ENCODE results near the gene ATP2B1.
"Not testable (repeated sequence)": the region's sequence is repeated elsewhere in the genome, so short reads cannot be mapped to it uniquely, and the experiment has no call there.

ATP2B1 gene

DNA sequence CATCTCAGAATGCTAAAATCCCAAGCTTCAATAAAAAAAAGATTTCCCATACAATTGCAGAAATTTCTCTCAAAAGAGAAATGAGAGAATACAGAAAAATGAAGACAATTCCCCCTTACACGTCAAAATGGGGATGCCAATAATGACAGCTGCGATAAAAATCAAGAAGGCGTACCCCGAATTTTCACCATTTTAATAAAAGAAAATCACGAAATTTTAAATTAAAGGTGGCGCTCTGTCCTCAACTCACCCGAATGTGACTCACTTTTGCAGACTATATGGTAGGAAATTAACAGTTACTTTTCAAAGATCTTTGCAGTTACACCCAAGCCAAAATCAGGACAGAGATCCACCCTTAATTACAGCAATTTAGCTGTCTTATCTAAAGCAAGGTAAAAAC, 2.1 kb downstream of the ATP2B1 start:
- Mint-ChIP-seq H3K36me3 (no peaks in the 10 kb centered on the region), H3K4me3 (peak overlapping the region; percentile 92), H3K27me3 (no peaks in the 10 kb centered on the region), H3K4me1 (ENCODE audit: low read depth) (peaks cover 58% of the 10 kb centered on the region), H3K27ac (no peak overlapping the region), H3K9me3 (ENCODE audit: low read depth) (no peaks in the 10 kb centered on the region)

DNA sequence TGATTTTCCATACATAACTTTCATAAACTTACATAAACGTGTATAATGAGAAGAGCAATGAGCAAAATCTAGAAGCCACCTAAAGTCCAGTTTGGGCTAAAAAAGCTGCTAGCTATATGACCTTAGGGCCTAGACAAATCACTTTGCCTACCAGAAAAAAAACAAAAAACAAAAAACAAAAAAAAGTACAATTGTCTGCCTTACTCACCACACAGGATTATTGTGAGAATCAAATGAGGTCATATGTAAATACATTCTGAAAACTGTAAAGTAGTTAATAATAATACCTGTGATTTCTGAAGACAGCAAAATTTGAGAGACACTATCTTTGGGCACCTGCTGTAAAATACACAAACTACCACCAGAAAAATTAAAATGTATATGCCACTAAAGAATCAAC, 4.2 kb downstream of the ATP2B1 start:
- no peak overlapping the region for H3K27ac Mint-ChIP-seq
- no peaks in the 10 kb centered on the region for H3K36me3 Mint-ChIP-seq
- H3K27me3 Mint-ChIP-seq: no peaks in the 10 kb centered on the region
- peaks cover 63% of the 10 kb centered on the region for H3K4me1 Mint-ChIP-seq (ENCODE audit: low read depth)
- H3K9me3 Mint-ChIP-seq (ENCODE audit: low read depth): no peaks in the 10 kb centered on the region
- peak overlapping the region; percentile 35 for H3K4me3 Mint-ChIP-seq

DNA sequence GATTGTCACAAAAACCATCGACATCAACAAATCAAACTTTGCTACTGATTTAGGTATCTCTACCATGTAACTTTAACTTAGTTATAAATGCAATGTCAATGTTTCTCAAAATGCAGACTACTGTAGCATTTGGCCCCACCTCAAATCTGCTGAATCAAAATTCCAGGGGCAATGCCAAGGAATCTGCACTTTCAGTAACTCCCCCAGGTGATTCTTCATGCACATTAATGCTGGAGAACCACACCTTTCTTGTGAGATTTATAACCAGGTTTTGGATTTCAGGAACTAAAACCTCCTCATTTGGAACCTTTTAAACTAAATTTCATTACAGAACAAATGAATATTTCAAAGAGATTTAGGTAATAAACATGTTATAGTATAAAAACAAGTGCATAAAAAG, 4.9 kb downstream of the ATP2B1 start:
- Mint-ChIP-seq H3K27ac (no peak overlapping the region), H3K27me3 (no peaks in the 10 kb centered on the region), H3K4me1 (ENCODE audit: low read depth) (peaks cover 67% of the 10 kb centered on the region), H3K4me3 (no peak overlapping the region), H3K36me3 (no peaks in the 10 kb centered on the region), H3K9me3 (ENCODE audit: low read depth) (no peaks in the 10 kb centered on the region)

DNA sequence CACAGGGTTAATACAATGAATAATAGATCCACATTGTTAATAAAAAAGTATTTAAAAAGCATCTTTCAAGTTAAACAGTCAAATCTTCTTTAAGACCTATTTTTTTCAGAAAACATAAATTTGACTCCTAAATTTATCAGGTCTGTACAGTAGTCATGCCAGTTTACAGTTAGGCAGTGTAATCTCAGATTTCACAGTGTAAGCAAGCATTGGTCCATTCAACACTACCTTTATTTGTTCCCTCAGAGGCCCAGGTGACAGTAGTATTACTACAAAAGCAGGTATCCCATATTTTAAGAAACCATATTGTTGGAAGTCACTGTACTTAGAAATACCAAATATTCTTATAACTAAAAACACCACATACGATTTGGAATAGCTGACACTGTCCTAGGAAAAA, 6.1 kb downstream of the ATP2B1 start:
- Mint-ChIP-seq H3K27me3 (no peaks in the 10 kb centered on the region), H3K27ac (no peak overlapping the region), H3K4me1 (ENCODE audit: low read depth) (peaks cover 78% of the 10 kb centered on the region), H3K36me3 (peaks cover 3% of the 10 kb centered on the region), H3K4me3 (no peak overlapping the region), H3K9me3 (ENCODE audit: low read depth) (no peaks in the 10 kb centered on the region)

DNA sequence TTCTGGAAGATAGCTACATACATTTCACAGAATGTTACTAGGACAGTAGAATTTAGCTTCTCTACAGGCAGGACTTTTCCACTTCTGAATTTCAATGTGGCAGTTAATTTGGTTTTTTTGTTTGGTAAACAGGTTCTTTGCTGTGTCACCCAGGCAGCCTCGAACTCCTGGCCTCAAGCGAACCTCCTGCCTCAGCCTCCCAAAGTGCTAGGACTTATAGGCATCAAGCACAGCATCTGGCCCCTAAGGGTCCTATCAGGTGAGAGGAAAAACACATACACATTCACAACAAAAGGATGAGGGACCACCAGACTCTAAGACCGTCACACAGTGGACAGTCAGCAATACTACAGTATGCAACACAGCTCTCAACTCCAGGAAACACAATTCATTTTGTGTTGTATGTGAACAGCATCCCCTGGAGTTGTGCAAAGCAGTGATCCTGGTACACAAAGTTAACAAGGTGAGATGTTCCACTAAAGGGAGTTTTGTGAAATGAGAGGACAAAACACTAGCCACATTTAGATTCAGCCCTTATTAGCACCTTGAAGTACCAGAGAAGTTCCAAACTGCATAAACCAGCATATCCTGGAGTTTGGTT, 6.9 kb downstream of the ATP2B1 start:
- no peaks in the 10 kb centered on the region for H3K27me3 Mint-ChIP-seq
- H3K4me3 Mint-ChIP-seq: no peak overlapping the region
- no peaks in the 10 kb centered on the region for H3K9me3 Mint-ChIP-seq (ENCODE audit: low read depth)
- peaks cover 79% of the 10 kb centered on the region for H3K4me1 Mint-ChIP-seq (ENCODE audit: low read depth)
- H3K36me3 Mint-ChIP-seq: peaks cover 3% of the 10 kb centered on the region
- peak overlapping the region; percentile 2 for H3K27ac Mint-ChIP-seq

DNA sequence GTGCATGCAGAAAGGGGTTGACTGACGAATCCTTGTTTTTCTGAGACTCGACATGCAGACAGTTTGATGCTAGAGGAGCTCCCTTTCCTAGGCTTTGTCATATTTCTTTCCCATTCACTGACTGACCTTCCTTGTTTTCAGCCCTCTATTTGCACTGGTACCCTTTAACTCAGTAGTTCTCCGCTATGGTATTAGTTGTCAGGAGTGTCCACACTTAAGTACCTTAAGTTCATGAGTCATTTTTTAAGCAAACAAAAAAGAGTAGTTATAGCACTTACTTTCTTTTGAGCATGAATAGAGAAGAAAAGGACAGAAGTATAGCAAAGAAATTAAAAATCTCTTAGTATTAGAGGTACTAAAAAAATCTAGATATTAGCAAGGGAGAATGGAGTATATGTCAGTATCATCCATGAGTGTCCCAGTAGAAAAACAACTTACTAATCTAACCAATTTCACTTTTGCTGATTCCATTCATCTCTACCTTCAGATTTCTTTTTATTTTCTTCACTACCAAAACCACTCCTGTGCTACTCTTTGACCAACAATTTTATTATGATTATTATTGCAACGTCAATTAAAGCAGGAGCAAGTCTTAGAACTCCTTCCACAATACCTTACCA, 8.3 kb downstream of the ATP2B1 start:
- Mint-ChIP-seq H3K4me1 (ENCODE audit: low read depth) (peaks cover 76% of the 10 kb centered on the region), H3K27ac (no peak overlapping the region), H3K4me3 (no peak overlapping the region), H3K9me3 (ENCODE audit: low read depth) (no peaks in the 10 kb centered on the region), H3K36me3 (peaks cover 3% of the 10 kb centered on the region), H3K27me3 (no peaks in the 10 kb centered on the region)

DNA sequence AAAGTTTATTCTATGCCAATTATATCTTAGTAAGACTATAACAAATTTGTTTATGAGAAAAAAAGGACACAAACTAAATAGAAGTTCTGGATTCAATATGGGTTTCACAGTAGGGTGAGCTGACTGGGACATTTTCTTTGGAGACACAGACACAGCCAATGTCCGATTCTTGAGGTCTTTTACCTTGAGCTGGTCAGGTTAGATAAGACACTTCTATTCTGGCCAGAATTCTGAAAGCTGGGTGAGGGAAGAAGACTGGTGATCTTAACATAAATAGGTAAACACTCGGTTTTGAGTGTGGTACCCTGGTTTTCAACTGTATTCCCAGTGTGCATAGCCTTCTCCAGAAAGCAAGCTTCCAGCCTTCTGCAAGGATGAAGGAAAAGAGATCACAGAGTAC, 10.0 kb downstream of the ATP2B1 start:
- Mint-ChIP-seq H3K27me3 (no peaks in the 10 kb centered on the region), H3K9me3 (ENCODE audit: low read depth) (no peaks in the 10 kb centered on the region), H3K27ac (no peak overlapping the region), H3K4me3 (no peak overlapping the region), H3K36me3 (peaks cover 7% of the 10 kb centered on the region), H3K4me1 (ENCODE audit: low read depth) (peaks cover 74% of the 10 kb centered on the region)

DNA sequence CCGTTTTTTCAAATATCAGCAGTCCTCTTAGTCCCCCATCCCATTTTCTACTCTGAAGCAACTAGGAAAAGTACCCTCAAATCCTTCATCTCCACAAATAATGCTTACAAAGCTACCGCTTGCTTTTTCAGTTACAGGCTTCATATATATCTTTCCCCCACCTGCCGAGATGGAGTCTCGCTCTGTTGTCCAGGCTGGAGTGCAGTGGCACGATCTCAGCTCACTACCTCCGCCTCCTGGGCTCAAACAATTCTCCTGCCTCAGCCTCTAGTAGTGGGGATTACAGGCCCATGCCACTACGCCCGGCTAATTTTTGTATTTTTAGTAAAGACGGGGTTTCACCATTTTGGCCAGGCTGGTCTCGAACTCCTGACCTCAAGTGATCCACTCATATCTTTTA, 10.9 kb downstream of the ATP2B1 start:
- H3K4me3 Mint-ChIP-seq; H3K9me3 Mint-ChIP-seq (ENCODE audit: low read depth); H3K36me3 Mint-ChIP-seq; H3K27ac Mint-ChIP-seq; H3K27me3 Mint-ChIP-seq: not testable (repeated sequence)
- H3K4me1 Mint-ChIP-seq (ENCODE audit: low read depth): peaks cover 77% of the 10 kb centered on the region

DNA sequence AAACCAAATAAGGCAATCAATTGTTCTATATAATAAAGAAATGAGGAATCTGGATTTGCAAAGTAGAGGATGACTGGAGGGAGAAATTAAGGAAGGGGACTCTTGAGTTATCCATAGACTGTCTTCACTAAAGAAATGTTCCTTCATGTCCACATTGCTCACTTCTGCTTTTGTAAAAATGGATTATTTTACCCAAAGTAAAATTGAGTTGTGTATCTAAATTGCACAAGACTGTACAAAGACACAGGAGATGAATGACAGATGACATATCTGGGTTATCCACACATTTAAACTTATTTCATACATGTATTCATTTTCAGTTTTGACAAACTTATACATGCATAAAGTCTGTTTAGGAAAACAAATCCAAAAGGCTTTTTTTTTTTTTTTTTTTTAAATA, 11.3 kb downstream of the ATP2B1 start:
- no peaks in the 10 kb centered on the region for H3K9me3 Mint-ChIP-seq (ENCODE audit: low read depth)
- H3K27me3 Mint-ChIP-seq: no peaks in the 10 kb centered on the region
- no peak overlapping the region for H3K4me3 Mint-ChIP-seq
- H3K36me3 Mint-ChIP-seq: peaks cover 7% of the 10 kb centered on the region
- H3K4me1 Mint-ChIP-seq (ENCODE audit: low read depth): peaks cover 74% of the 10 kb centered on the region
- H3K27ac Mint-ChIP-seq: no peak overlapping the region

DNA sequence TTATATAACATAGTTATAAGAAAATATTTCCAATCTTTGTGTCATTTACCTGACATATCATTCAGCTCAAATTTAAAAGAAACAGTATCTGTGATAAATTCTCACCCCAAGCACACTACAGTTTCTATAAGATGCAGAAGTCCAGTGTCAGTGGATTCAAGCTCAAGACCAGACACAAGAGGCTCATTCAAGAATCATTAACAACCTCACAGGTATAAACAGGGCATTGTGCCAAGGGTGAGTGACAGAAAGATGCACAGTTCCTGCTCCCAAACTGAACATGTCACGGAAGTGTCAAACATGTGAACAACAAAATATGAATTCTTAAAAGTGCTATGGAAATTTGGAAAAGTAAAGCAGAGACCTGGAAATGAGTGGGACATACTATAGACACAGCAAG, 12.8 kb downstream of the ATP2B1 start:
- H3K4me1 Mint-ChIP-seq (ENCODE audit: low read depth): peaks cover 77% of the 10 kb centered on the region
- H3K4me3 Mint-ChIP-seq: no peak overlapping the region
- no peak overlapping the region for H3K27ac Mint-ChIP-seq
- no peaks in the 10 kb centered on the region for H3K9me3 Mint-ChIP-seq (ENCODE audit: low read depth)
- peaks cover 7% of the 10 kb centered on the region for H3K36me3 Mint-ChIP-seq
- H3K27me3 Mint-ChIP-seq: no peaks in the 10 kb centered on the region

DNA sequence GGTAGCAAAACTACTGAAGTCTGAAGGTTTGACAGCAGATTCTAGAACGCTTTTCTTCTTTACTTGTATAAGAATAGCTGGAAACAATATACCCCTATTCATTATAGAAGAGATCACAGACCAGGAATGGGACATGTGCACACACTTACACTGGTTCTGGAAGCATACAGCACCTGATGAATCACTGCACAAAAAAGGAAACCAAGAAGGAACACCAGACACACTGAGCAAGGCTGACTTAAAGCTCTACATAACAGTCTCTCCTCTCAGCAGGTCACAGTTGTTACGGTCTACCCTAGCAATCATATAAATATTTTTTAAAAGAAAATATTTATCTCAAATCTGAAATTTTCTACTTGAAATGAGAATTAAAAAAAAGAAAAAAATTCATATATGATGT, 13.5 kb downstream of the ATP2B1 start:
- peaks cover 77% of the 10 kb centered on the region for H3K4me1 Mint-ChIP-seq (ENCODE audit: low read depth)
- no peak overlapping the region for H3K27ac Mint-ChIP-seq
- no peaks in the 10 kb centered on the region for H3K9me3 Mint-ChIP-seq (ENCODE audit: low read depth)
- H3K36me3 Mint-ChIP-seq: peaks cover 7% of the 10 kb centered on the region
- no peaks in the 10 kb centered on the region for H3K27me3 Mint-ChIP-seq
- H3K4me3 Mint-ChIP-seq: peak overlapping the region; percentile 13

DNA sequence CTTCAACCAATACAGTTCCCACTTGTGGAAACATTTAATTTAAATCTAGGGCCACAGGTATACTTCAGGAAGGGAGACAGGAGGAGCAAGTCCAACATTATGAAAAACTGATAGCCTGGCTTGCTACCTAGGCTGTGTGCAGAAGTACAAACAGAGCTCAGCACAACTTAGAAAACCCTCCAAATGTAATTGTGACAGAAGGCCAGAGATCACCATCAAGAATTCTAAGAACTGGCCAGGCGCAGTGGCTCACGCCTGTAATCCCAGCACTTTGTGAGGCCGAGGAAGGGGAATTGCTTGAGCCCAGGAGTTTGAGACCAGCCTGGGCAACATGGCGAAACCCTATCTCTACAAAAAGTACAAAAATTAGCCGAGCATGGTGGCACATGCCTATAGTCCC, 14.1 kb downstream of the ATP2B1 start:
- Mint-ChIP-seq H3K27me3 (no peaks in the 10 kb centered on the region), H3K27ac (no peak overlapping the region), H3K4me1 (ENCODE audit: low read depth) (peaks cover 77% of the 10 kb centered on the region), H3K4me3 (no peak overlapping the region), H3K9me3 (ENCODE audit: low read depth) (no peaks in the 10 kb centered on the region), H3K36me3 (peaks cover 7% of the 10 kb centered on the region)

DNA sequence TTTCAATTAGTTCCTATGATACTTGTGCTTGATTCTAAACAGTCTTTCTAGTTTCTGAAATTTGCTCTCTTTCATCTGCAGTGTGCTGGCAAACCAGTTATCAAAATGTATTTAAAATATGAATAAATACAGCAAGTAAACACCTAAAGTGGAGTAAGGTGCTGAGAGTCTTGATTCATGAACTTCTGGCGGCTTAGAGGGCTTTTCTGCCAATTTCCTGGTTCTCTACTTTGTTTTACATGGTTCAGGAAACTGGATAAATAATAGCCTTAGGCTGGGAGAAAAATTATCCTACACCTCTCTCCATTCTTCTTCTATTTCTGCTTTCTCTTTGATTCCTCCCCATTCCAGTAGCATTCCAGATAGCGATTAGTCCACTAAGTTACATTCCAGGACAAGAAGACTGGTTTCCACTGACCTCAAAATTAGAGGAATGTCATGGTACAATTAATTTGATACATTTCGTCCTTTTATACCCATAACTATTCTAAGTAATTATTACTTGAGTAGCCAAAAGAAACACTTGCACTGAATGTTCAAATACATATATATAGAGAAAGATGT, 14.9 kb downstream of the ATP2B1 start:
- Mint-ChIP-seq H3K4me3 (no peak overlapping the region), H3K27ac (peak overlapping the region; percentile 38)

DNA sequence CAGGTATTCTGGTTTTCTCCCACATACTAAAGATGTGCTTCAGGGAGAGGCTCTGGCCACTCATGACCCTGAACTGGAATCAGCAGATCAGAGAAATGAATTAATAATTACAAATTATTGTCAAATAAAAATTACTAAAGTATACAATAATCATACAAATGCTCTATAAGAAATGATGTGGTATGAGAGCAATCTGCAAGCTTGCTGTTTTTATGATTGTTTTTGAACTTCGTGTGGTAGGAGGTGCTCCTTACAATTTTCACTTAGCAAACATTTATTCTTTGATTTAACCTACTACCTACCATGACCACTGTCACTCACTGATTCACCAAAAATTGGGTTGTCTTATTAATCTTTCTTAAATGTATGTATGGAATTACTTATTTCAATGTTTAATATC, 16.2 kb downstream of the ATP2B1 start:
- Mint-ChIP-seq H3K4me1 (ENCODE audit: low read depth) (peaks cover 78% of the 10 kb centered on the region), H3K27me3 (no peaks in the 10 kb centered on the region), H3K4me3 (no peak overlapping the region), H3K9me3 (ENCODE audit: low read depth) (no peaks in the 10 kb centered on the region), H3K27ac (no peak overlapping the region), H3K36me3 (peaks cover 5% of the 10 kb centered on the region)

More for the DNA sequence above, 14.9 kb downstream of the ATP2B1 start:
- Mint-ChIP-seq H3K27me3 (no peaks in the 10 kb centered on the region), H3K4me1 (ENCODE audit: low read depth) (peaks cover 79% of the 10 kb centered on the region), H3K9me3 (ENCODE audit: low read depth) (no peaks in the 10 kb centered on the region), H3K36me3 (peaks cover 7% of the 10 kb centered on the region)

DNA sequence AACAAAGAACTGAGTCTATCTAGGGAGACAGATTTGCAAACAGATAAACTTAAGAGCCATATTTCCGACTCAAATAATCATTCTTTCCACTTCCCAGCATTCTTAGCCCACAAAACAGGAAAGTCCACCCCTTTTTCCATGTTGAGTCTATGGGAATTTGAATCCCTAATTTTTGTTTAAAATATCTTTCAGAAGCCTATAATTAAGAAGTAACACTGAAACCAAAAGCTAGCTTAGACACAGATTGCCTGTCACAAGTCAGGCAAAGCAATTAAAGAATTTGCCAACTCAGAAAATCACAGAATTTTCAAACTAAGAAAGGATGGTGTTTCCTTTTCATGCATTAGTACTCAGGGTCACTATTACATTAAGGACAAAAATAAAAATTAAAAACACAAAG, 17.0 kb downstream of the ATP2B1 start:
- Mint-ChIP-seq H3K27ac (no peak overlapping the region), H3K27me3 (no peaks in the 10 kb centered on the region), H3K4me1 (ENCODE audit: low read depth) (peaks cover 74% of the 10 kb centered on the region), H3K9me3 (ENCODE audit: low read depth) (no peaks in the 10 kb centered on the region), H3K36me3 (peaks cover 5% of the 10 kb centered on the region), H3K4me3 (no peak overlapping the region)

DNA sequence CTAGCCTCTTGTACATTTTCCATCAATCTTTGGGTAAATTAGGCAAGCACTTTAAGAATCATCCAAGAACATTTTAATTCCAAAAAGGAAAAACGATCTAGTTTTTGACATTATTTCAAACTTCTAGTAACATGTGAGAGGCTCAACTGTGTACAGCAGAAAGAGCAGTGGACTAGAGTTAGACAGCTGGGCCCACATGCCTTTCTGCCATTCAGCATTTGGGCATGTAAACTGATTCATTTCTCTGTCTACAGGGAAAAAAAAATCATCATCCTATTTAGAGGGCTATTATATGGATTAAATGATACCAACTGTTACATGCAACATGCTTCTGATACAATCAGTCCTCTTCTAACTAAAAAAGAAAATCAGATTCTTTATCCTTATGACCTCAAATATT, 17.7 kb downstream of the ATP2B1 start:
- H3K36me3 Mint-ChIP-seq: peaks cover 9% of the 10 kb centered on the region
- no peak overlapping the region for H3K4me3 Mint-ChIP-seq
- H3K4me1 Mint-ChIP-seq (ENCODE audit: low read depth): peaks cover 73% of the 10 kb centered on the region
- no peaks in the 10 kb centered on the region for H3K9me3 Mint-ChIP-seq (ENCODE audit: low read depth)
- H3K27ac Mint-ChIP-seq: peak overlapping the region; percentile 34
- no peaks in the 10 kb centered on the region for H3K27me3 Mint-ChIP-seq

All from activated naive CD8-positive, alpha-beta T cell (primary cell).